OCI-LY3 (cell line): Measurements from ENCODE around the gene BCL11A.

Experiments used
- EZH2phosphoT487 ChIP-seq: fragments of 200-600 bp; shearing (Covaris generic); IDR thresholded peaks from 2 replicates; pipeline ENCODE4 v1.6.1; 2018; ENCODE audit warnings: antibody characterized with exemption, mixed run types, low read depth
- TF ChIP-seq, protein P1 (sequence below): fragments of 200-600, 300-600 bp; sonication (generic); IDR thresholded peaks from 2 replicates; pipeline ENCODE4 v1.5.1; 2014; ENCODE audit warnings: antibody characterized with exemption, low read length, low read depth

GRCh38 chr2:60412620-60413019, 140.8 kb downstream of the BCL11A start:
- TF ChIP-seq, protein P1, sequence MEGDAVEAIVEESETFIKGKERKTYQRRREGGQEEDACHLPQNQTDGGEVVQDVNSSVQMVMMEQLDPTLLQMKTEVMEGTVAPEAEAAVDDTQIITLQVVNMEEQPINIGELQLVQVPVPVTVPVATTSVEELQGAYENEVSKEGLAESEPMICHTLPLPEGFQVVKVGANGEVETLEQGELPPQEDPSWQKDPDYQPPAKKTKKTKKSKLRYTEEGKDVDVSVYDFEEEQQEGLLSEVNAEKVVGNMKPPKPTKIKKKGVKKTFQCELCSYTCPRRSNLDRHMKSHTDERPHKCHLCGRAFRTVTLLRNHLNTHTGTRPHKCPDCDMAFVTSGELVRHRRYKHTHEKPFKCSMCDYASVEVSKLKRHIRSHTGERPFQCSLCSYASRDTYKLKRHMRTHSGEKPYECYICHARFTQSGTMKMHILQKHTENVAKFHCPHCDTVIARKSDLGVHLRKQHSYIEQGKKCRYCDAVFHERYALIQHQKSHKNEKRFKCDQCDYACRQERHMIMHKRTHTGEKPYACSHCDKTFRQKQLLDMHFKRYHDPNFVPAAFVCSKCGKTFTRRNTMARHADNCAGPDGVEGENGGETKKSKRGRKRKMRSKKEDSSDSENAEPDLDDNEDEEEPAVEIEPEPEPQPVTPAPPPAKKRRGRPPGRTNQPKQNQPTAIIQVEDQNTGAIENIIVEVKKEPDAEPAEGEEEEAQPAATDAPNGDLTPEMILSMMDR = no peak
- no peak for TF ChIP-seq EZH2phosphoT487
